AML-193 (cell line): ENCODE measurements around the gene RNF17.

ENCODE experiments used
- DNase-seq, 2 experiments: peaks; one replicate each; lab custom pipeline; 2025; lab: John Stamatoyannopoulos, UW

Gene RNF17

GRCh38 chr13:24896061-24896460 lies 132.1 kb downstream of the RNF17 start:
- DNase-seq: no peak

- DNase-seq: no peak
Observed at GRCh38 chr13:24897293-24897692, 133.3 kb downstream of the RNF17 start.

GRCh38 chr13:24899601-24900000 lies 135.6 kb downstream of the RNF17 start:
- DNase-seq: no peak

- DNase-seq: no peak
Observed at GRCh38 chr13:24900507-24900906, 136.5 kb downstream of the RNF17 start.

GRCh38 chr13:24905242-24905641 lies 141.3 kb downstream of the RNF17 start:
- DNase-seq: no peak

DNA sequence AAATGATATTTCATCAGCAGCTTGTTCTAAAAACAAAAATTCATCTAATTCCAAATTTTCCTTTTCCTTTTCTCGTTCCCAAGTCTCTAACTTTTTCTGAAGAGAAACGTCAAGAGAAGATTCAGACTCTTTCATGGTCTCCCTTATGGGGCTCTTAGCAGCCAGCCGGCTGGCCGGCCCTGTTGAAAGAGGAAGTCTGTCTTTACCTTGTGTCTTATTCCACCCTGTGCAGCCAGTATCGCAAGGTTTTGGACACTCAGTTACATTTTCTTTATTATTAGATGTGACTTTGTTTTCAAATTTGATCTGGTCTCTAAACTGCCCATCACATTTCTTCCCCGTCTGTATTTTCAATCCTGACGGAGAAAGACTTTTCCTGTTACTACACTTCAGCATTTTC lies 142.3 kb downstream of the RNF17 start:
- DNase-seq: no peak

GRCh38 chr13:24910502-24911132 lies 146.6 kb downstream of the RNF17 start:
- DNase-seq: no peak

- DNase-seq: no peak
Observed at GRCh38 chr13:24911133-24911908, 147.4 kb downstream of the RNF17 start.

DNA sequence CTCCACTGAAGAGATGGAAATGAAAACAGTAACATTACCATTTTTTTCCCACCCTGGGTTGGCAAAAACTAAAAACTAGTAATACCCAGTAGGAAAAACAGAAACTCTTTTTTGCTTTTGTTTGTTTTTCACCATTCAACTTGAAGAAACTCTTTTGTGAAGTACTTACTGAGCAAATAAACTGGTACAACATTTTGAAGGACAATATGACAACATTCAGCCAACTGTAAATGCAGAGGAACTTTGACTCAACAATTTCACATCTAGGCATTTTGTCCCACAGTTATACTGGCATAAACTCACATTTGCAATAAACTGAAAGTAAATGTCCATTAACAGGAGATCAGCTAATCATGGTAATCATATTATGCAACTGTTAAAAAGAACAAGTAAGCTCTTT lies 152.5 kb downstream of the RNF17 start:
- DNase-seq: no peak

DNA sequence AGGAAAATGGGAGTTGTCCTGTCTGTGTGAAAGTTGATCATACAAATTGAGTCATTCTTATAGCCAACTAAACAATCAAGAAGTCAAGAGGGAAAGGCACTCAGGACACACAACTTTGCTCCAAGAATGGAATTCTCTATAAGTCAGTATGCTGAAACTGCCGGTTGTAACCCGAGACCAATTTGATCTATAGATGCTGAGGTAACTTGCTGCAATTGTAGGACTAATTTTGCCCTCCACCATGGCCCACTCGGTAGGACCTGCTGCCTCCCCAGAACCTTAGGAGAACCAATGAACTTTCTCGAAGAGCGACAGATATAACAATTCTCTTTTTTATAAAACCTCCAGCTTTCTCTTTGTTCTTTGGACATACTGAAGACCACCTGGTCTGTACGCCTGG lies 157.0 kb downstream of the RNF17 start:
- DNase-seq: no peak

GRCh38 chr13:24921881-24922280 lies 157.9 kb downstream of the RNF17 start:
- no peak for DNase-seq

DNA sequence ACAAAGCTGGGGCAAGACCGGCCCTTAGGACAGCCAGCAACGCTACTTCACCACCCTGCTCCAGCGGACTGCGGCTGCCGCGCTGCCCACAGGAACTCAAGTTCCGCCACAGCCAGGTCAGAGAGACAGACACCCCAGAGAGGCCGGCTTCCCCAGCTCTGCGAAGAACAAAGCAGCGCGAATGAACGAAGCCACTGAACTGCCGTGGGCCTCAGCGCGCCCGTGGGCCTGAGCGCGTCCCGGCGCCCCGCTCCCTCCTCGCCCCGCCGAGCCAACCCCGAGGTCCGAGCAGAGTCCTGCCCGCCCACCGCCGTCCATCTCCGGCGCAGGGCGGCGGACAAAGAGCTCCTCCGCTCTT lies 158.4 kb downstream of the RNF17 start:
- DNase-seq: peak; percentile 55 to 66

GRCh38 chr13:24922745-24923591 lies 159.0 kb downstream of the RNF17 start:
- DNase-seq: peak; percentile 97 to 98

GRCh38 chr13:24925318-24926231 lies 161.6 kb downstream of the RNF17 start:
- no peak for DNase-seq

DNA sequence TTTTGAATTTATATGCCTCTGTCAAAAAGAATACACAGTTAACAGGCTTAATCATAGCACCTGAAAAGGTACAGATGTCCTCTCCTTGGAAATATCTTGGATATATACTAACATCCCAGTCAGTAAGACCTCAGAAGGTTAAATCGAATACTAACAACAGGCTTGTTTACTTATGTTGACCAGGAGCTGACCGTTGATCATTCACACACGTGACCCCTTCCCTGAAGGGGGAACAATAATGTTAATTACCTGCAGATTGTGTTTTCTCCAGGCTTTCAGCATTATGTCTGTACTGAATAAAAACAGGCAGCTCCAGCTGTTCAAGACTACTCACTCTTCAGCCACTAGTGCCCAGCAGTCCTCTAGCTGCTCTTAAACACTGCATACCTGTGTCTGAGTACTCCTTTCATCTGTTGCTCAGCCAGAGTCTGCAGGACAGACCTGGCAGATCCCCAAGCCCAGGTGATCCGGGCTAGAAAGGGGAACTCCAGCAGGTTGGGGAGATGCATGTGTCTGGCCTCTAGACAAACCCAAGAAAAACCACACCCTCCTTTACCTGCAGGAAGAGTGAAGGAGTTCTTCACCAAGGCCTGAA lies 163.9 kb downstream of the RNF17 start:
- no peak for DNase-seq

GRCh38 chr13:24929196-24929595 lies 165.2 kb downstream of the RNF17 start:
- DNase-seq: no peak
